ENCODE measurements around the gene KCNQ2. TPM values are rescaled to one million over a fixed set of nuclear protein-coding genes. Genes with fewer than 3 reads are reported as not detected.

Gene KCNQ2
- total and polyA plus RNA-seq, 4 donors = not detected

DNA sequence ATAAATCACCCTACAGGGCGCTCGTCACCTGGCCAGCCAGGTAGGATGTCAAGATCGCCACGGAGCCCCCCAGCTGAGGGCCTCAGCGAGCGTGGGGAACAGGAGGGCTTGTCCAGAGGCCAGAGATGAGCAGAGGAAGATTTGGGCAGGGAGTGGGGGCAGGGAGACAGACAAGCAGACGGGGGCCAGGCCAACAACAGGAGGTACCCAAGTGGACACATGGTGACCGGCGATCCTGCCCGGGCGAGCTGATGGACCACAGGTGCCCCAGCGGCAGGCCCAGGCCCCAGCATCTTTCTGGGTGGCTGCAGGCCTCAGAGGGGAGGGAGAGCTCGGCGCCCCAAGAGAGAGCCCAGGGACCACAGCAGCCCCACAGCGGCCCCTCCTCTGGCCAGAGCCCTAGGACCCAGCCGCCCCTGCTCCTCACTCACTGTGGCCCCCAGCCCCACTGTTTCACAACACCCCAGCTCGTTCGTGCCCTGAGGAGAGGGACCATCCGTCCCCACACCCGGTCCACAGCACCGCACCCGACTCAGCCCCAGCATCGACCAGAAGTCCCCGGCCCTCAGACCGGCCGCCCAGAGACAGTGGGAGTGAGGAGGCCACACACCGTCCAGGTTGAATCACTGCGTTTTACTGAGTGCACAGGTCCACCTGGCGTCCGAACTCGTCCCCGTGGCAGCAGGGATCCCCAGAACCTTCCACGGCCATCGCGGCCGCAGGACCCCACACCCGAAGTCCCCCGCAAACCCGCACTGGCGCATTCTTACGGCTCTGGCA is 72.7 kb downstream of the KCNQ2 start:
- H3K27me3 ChIP-seq (ENCODE audit: control insufficient read depth in 4 of 4, insufficient read depth in 4 of 4, low read length in 3 of 4) = peaks cover 0 to 3% (median 0%) of the 10 kb centered on the region in 4 donors
- WGBS = 81% methylated on average over 41 of the region's 41 CpGs
- no peak overlapping the region for H3K4me3 ChIP-seq (ENCODE audit: low read depth in 1 of 3, low read length in 3 of 3)
- DNase-seq (ENCODE audit: low spot score) = no peak
- no peak overlapping the region for H3K27ac ChIP-seq (ENCODE audit: low read depth in 1 of 2, low read length in 2 of 2)
- no peak overlapping the region for H3K9ac ChIP-seq (ENCODE audit: low read depth in 1 of 2, low read length in 2 of 2)
- H3K36me3 ChIP-seq (ENCODE audit: control insufficient read depth in 4 of 4, insufficient read depth in 3 of 4, low read depth in 1 of 4, low read length in 3 of 4) = no peaks in the 10 kb centered on the region
- H3K4me1 ChIP-seq (ENCODE audit: control insufficient read depth in 4 of 4, insufficient read depth in 4 of 4, low read length in 3 of 4) = no peaks in the 10 kb centered on the region
- no peak for TF ChIP-seq GABPA (IDR thresholded peaks at IDR 0.05 in 1 of 2, conservative IDR thresholded peaks at IDR 0.05 in 1 of 2)
- no peak for TF ChIP-seq SP1 (IDR thresholded peaks at IDR 0.05)
- TF ChIP-seq REST (IDR thresholded peaks at IDR 0.05) = no peak
- TF ChIP-seq NR2F2 (IDR thresholded peaks at IDR 0.05) = no peak
- no peak for TF ChIP-seq JUND (IDR thresholded peaks at IDR 0.05)
- TF ChIP-seq, protein P1, sequence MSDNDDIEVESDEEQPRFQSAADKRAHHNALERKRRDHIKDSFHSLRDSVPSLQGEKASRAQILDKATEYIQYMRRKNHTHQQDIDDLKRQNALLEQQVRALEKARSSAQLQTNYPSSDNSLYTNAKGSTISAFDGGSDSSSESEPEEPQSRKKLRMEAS (IDR thresholded peaks at IDR 0.05) = no peak
- no peak for TF ChIP-seq FOXA2 (IDR thresholded peaks at IDR 0.05)
- no peak for TF ChIP-seq HNF4A (conservative IDR thresholded peaks at IDR 0.05)
- TF ChIP-seq, protein P2, sequence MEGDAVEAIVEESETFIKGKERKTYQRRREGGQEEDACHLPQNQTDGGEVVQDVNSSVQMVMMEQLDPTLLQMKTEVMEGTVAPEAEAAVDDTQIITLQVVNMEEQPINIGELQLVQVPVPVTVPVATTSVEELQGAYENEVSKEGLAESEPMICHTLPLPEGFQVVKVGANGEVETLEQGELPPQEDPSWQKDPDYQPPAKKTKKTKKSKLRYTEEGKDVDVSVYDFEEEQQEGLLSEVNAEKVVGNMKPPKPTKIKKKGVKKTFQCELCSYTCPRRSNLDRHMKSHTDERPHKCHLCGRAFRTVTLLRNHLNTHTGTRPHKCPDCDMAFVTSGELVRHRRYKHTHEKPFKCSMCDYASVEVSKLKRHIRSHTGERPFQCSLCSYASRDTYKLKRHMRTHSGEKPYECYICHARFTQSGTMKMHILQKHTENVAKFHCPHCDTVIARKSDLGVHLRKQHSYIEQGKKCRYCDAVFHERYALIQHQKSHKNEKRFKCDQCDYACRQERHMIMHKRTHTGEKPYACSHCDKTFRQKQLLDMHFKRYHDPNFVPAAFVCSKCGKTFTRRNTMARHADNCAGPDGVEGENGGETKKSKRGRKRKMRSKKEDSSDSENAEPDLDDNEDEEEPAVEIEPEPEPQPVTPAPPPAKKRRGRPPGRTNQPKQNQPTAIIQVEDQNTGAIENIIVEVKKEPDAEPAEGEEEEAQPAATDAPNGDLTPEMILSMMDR (IDR thresholded peaks at IDR 0.05; ENCODE audit: low read depth, low read length, missing input control) = no peak
- no peak for TF ChIP-seq HNF4G (IDR thresholded peaks at IDR 0.05)
- no peak for TF ChIP-seq ZBTB33 (IDR thresholded peaks at IDR 0.05)
- TF ChIP-seq, protein P3, sequence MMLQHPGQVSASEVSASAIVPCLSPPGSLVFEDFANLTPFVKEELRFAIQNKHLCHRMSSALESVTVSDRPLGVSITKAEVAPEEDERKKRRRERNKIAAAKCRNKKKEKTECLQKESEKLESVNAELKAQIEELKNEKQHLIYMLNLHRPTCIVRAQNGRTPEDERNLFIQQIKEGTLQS (IDR thresholded peaks at IDR 0.05) = no peak
- no peak for TF ChIP-seq EGR1 (IDR thresholded peaks at IDR 0.05; ENCODE audit: low read depth in 2 of 2)
- no peak for TF ChIP-seq TAF1 (conservative IDR thresholded peaks at IDR 0.05)
- TF ChIP-seq YY1 (IDR thresholded peaks at IDR 0.05) = no peak
- TF ChIP-seq RXRA (IDR thresholded peaks at IDR 0.05) = no peak
- no peak for TF ChIP-seq RAD21 (IDR thresholded peaks at IDR 0.05)
- TF ChIP-seq FOXA1 (IDR thresholded peaks at IDR 0.05) = no peak
- no peaks in the 10 kb centered on the region for H3K9me3 ChIP-seq (ENCODE audit: control insufficient read depth in 4 of 4, low read length in 3 of 4)
